Muscle of leg (tissue), 11 donors: Measurements from ENCODE around the gene TLK2. TPM values are rescaled to one million over a fixed set of nuclear protein-coding genes. Genes with fewer than 3 reads are reported as not detected.
"Not testable (repeated sequence)": the region's sequence is repeated elsewhere in the genome, so short reads cannot be mapped to it uniquely, and the experiment has no call there.

Source experiments
- DNase-seq: peaks from one replicate; pipeline ENCODE4 v3.0.0; 2013
- H3K27ac ChIP-seq: one replicate; pipeline ENCODE4 v1.5.1; 2013; ENCODE audit warnings: mild to moderate bottlenecking, low read length, control low read depth
- H3K27me3 ChIP-seq: one replicate; pipeline ENCODE4 v1.6.1; 2013; ENCODE audit warnings: low read length; ENCODE audit not compliant: control insufficient read depth, insufficient read depth
- H3K36me3 ChIP-seq: one replicate; pipeline ENCODE4 v1.6.1; 2013; ENCODE audit warnings: low read length; ENCODE audit not compliant: control insufficient read depth, insufficient read depth
- H3K4me1 ChIP-seq: one replicate; pipeline ENCODE4 v1.6.1; 2013; ENCODE audit warnings: low read length; ENCODE audit not compliant: control insufficient read depth, insufficient read depth
- H3K4me3 ChIP-seq: one replicate; pipeline ENCODE4 v1.5.1; 2013; ENCODE audit warnings: low read length, control low read depth
- H3K9me3 ChIP-seq: replicated peaks from 2 replicates; pipeline ENCODE4 v1.6.1; 2013; ENCODE audit warnings: low read depth, low read length; ENCODE audit not compliant: control insufficient read depth
- WGBS: methylation state at CpG from one replicate; pipeline ENCODE4 v1.1.5; 2013; ENCODE audit warnings: missing lambda C conversion rate; ENCODE audit not compliant: insufficient coverage; 5-methylcytosine and 5-hydroxymethylcytosine counted together
- polyA plus RNA-seq, 8 donors: library from polyadenylated mRNA; unstranded; fragments of 120-200 nt; gene quantifications; one replicate each; pipeline versions ENCODE4 v1.2.1 to v1.2.3, GENCODE V29; 2013; ENCODE audit warnings: inconsistent platforms in 1 of 8, low replicate concordance in 1 of 8; ENCODE audit not compliant: insufficient read length in 8 of 8, insufficient read depth in 1 of 8
- total RNA-seq: library from RNA; stranded (reverse); fragments of 120-200 nt; gene quantifications from one replicate; pipeline ENCODE4 v1.2.4, GENCODE V29; 2013

TLK2 gene
- total and polyA plus RNA-seq, 9 donors: 36.8 to 51.8 (median 43.8) TPM

- WGBS: no CpG with 5 or more reads among the region's 5 CpGs
- H3K4me3 ChIP-seq, H3K36me3 ChIP-seq, H3K9me3 ChIP-seq, H3K27ac ChIP-seq, H3K27me3 ChIP-seq, H3K4me1 ChIP-seq: not testable (repeated sequence)
- DNase-seq: peak; percentile 10
Measured at GRCh38 chr17:62546066-62546465, 67.4 kb downstream of the TLK2 start.

DNA sequence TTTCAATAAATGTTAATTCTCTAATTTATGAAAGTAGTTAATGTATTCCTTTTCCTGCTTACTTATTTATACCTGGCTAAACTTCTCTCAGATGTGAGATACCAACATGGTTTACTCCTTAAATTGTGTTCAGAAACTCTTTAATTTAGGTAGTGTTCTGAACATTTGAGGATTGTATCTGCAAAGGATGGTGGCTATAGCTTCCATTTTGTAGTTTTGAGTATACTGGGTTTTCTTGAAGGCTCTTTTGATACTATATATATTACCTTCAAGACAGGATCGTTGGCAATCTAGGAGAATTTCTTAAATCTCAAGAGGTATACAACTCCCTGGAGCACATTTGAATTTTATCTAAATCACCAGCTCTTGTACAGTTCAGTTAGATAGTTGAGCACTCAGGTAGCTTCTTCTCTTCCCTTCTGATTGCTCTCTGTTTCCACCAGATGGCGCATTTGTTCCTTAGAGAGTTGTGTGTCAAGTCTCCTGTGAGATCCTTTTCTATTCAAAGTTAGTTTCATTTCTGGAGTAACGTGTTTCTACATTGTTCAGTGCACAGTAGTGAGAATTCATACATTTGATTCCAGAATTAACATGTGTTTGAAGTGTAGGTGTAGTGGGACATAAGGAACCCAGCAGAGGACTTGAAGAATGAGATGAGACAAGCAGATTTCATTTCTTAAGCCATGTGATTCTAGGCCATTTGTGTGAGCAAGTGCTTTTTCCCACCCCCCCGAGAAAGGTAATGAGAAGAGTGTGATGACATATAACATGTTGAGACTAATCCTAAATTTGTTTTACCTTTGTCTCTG lies 74.4 kb downstream of the TLK2 start:
- not testable (repeated sequence) for H3K36me3 ChIP-seq, H3K27ac ChIP-seq, H3K9me3 ChIP-seq, H3K27me3 ChIP-seq, H3K4me3 ChIP-seq, H3K4me1 ChIP-seq
- peak; percentile 74 for DNase-seq
- no CpG with 5 or more reads among the region's 4 CpGs for WGBS

GRCh38 chr17:62557532-62557931 lies 78.9 kb downstream of the TLK2 start:
- not testable (repeated sequence) for H3K27ac ChIP-seq, H3K4me3 ChIP-seq, H3K36me3 ChIP-seq, H3K4me1 ChIP-seq, H3K27me3 ChIP-seq, H3K9me3 ChIP-seq, DNase-seq
- WGBS: no CpG with 5 or more reads among the region's 5 CpGs

GRCh38 chr17:62558941-62559340 lies 80.3 kb downstream of the TLK2 start:
- H3K4me3 ChIP-seq, H3K27me3 ChIP-seq, DNase-seq, H3K9me3 ChIP-seq, H3K4me1 ChIP-seq, H3K27ac ChIP-seq: not testable (repeated sequence)
- WGBS: no CpG with 5 or more reads among the region's 4 CpGs
- peaks cover 17% of the 10 kb centered on the region for H3K36me3 ChIP-seq

GRCh38 chr17:62560971-62561370 lies 82.3 kb downstream of the TLK2 start:
- no CpG with 5 or more reads among the region's 2 CpGs for WGBS
- not testable (repeated sequence) for H3K4me1 ChIP-seq, H3K27ac ChIP-seq, H3K4me3 ChIP-seq, DNase-seq, H3K9me3 ChIP-seq, H3K27me3 ChIP-seq
- H3K36me3 ChIP-seq: peaks cover 15% of the 10 kb centered on the region

GRCh38 chr17:62562656-62563055 lies 84.0 kb downstream of the TLK2 start:
- Histone ChIP-seq H3K27me3 (no peaks in the 10 kb centered on the region), H3K27ac (no peak overlapping the region), H3K4me1 (no peaks in the 10 kb centered on the region), H3K4me3 (no peak overlapping the region), H3K36me3 (peaks cover 19% of the 10 kb centered on the region), H3K9me3 (no peaks in the 10 kb centered on the region)
- DNase-seq: no peak
- no CpG with 5 or more reads among the region's 1 CpG for WGBS

DNA sequence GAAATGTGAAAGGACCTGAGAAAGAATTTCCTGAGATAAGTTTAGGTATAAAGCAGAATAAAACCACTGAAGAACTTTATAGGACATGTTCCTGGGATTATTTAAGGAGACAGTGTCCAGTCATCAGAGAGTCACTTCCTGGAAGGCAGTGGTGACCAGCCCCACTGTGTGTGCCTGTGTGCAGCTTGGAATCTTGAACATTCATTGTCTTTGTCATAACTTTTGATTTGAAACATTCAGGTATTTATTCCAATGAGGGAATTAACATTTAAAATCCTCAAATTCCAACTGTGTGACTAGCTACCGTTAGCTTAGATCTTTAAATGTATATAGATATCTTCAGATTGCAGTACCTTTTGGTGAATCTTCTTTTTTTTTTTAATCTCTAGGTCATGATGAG lies 87.2 kb downstream of the TLK2 start:
- WGBS: no CpG with 5 or more reads among the region's 1 CpG
- Histone ChIP-seq H3K36me3 (peaks cover 19% of the 10 kb centered on the region), H3K9me3 (no peaks in the 10 kb centered on the region)

DNA sequence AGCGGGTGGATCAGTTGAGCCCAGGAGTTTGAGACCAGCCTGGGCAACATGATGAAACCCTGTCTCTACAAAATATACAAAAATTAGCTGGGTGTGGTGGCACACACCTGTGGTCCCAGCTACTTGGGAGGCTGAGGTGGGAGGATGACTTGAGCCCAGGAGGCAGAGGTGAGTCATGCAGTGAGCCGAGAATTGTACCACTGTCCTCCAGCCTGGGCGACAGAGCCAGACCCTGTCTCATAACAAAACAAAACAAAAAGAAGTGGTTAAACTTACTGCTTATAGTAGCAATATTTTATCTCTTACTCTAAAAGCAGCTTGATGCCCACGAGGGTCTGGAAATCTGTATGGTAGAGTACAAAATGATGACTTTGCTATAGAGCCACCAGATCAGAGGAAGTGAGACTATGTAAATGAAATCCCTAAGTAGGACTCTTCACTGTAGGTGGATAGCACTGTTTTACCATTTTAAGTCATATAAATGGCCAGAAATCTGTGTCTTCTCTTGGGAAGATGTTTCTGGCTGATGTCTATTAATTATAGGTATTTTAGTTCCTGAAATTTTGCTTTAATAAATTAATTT lies 88.5 kb downstream of the TLK2 start:
- no peaks in the 10 kb centered on the region for H3K9me3 ChIP-seq
- WGBS: 100% methylated on average over 1 of the region's 4 CpGs
- H3K4me3 ChIP-seq: no peak overlapping the region
- no peak overlapping the region for H3K27ac ChIP-seq
- no peak for DNase-seq
- H3K27me3 ChIP-seq: no peaks in the 10 kb centered on the region
- H3K4me1 ChIP-seq: no peaks in the 10 kb centered on the region
- H3K36me3 ChIP-seq: peaks cover 18% of the 10 kb centered on the region

More for the DNA sequence above, 87.2 kb downstream of the TLK2 start:
- Histone ChIP-seq H3K27ac (no peak overlapping the region), H3K27me3 (no peaks in the 10 kb centered on the region), H3K4me1 (no peaks in the 10 kb centered on the region), H3K4me3 (no peak overlapping the region)
- DNase-seq: no peak

DNA sequence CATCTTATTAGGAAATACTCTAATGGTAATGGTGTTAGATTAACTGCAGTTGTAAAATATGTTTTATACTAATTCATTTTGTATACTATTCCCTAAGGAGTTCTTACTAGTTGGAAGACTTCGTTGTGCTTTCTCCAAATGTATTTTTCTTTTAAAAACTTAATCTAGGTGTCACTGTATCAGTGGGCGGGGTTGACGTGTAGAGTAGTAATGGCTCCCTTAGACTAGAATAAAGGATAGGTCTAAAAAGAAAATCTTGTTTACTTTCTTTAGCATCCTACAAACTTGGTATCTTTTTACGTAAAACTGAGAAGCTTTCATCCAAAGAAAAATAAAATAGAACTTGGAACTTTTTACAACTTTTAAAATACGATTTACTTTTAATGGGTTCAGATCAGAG lies 93.9 kb downstream of the TLK2 start:
- peaks cover 17% of the 10 kb centered on the region for H3K36me3 ChIP-seq
- no CpG with 5 or more reads among the region's 5 CpGs for WGBS
- H3K9me3 ChIP-seq: no peaks in the 10 kb centered on the region
- H3K27me3 ChIP-seq: no peaks in the 10 kb centered on the region
- H3K4me1 ChIP-seq: no peaks in the 10 kb centered on the region
- no peak for DNase-seq
- peak overlapping the region; percentile 69 for H3K27ac ChIP-seq
- no peak overlapping the region for H3K4me3 ChIP-seq

- Histone ChIP-seq H3K9me3 (no peaks in the 10 kb centered on the region), H3K36me3 (peaks cover 21% of the 10 kb centered on the region), H3K4me1 (no peaks in the 10 kb centered on the region), H3K27me3 (no peaks in the 10 kb centered on the region), H3K27ac (peak overlapping the region; percentile 69), H3K4me3 (no peak overlapping the region)
- DNase-seq: peak; percentile 61
- no CpG with 5 or more reads among the region's 7 CpGs for WGBS
Measured at GRCh38 chr17:62572888-62573401, 94.3 kb downstream of the TLK2 start.
